Embryonic facial prominence (tissue), 1 donor: Measurements from ENCODE around the gene SLC1A7.

ENCODE experiments used
- DNase-seq: peaks from one replicate; pipeline ENCODE4 v3.0.0-alpha.2; 2016; ENCODE audit errors: extremely low spot score

Gene SLC1A7

GRCh38 chr1:53160924-53161378 lies 18.5 kb upstream of the SLC1A7 start:
- no peak for DNase-seq

GRCh38 chr1:53158900-53159299 lies 16.5 kb upstream of the SLC1A7 start:
- DNase-seq: no peak

- no peak for DNase-seq
Observed at GRCh38 chr1:53156783-53157182, 14.3 kb upstream of the SLC1A7 start.

- DNase-seq: no peak
Observed at GRCh38 chr1:53155945-53156344, 13.5 kb upstream of the SLC1A7 start.

- no peak for DNase-seq
Observed at GRCh38 chr1:53155534-53155933, 13.1 kb upstream of the SLC1A7 start.

- DNase-seq: no peak
Observed at GRCh38 chr1:53154859-53155438, 12.5 kb upstream of the SLC1A7 start.

GRCh38 chr1:53153752-53154151 lies 11.3 kb upstream of the SLC1A7 start:
- DNase-seq: no peak

- no peak for DNase-seq
Observed at GRCh38 chr1:53148123-53148522, 5.7 kb upstream of the SLC1A7 start.

GRCh38 chr1:53147174-53147573 lies 4.7 kb upstream of the SLC1A7 start:
- no peak for DNase-seq

GRCh38 chr1:53145942-53146708 lies 3.7 kb upstream of the SLC1A7 start:
- peak; percentile 76 for DNase-seq

- no peak for DNase-seq
Observed at GRCh38 chr1:53145619-53145941, 3.1 kb upstream of the SLC1A7 start.

GRCh38 chr1:53145051-53145600 lies 2.7 kb upstream of the SLC1A7 start:
- DNase-seq: no peak

GRCh38 chr1:53144201-53144600 lies 1.8 kb upstream of the SLC1A7 start:
- no peak for DNase-seq

- no peak for DNase-seq
Observed at GRCh38 chr1:53143527-53143926, 1.1 kb upstream of the SLC1A7 start.

GRCh38 chr1:53141487-53142055 lies 867 bp downstream of the SLC1A7 start:
- DNase-seq: no peak

GRCh38 chr1:53140451-53140850 lies 2.0 kb downstream of the SLC1A7 start:
- no peak for DNase-seq

GRCh38 chr1:53139951-53140361 lies 2.5 kb downstream of the SLC1A7 start:
- no peak for DNase-seq

GRCh38 chr1:53138991-53139884 lies 3.2 kb downstream of the SLC1A7 start:
- DNase-seq: no peak

- no peak for DNase-seq
Observed at GRCh38 chr1:53137729-53138128, 4.7 kb downstream of the SLC1A7 start.

GRCh38 chr1:53135735-53136114 lies 6.7 kb downstream of the SLC1A7 start:
- DNase-seq: no peak

GRCh38 chr1:53134961-53135734 lies 7.3 kb downstream of the SLC1A7 start:
- DNase-seq: no peak
